Measurements from ENCODE around the gene GJD4. TPM values are rescaled to one million over a fixed set of nuclear protein-coding genes. Genes with fewer than 3 reads are reported as not detected.

GJD4 gene
- total and polyA plus RNA-seq, 2 of the 4 experiments (the other 2 are of a cell fraction), result not detected

GRCh38 chr10:35584946-35585345 lies 20.2 kb upstream of the GJD4 start:
- Histone ChIP-seq H2BK120ac (ENCODE audit: low read depth, low read length) (no peak overlapping the region), H2AK9ac (replicated peaks; ENCODE audit: low read depth, low read length, poor library complexity) (no peak overlapping the region), H3K9me1 (ENCODE audit: insufficient read depth, low read length) (no peaks in the 10 kb centered on the region), H4K8ac (ENCODE audit: low read depth in 2 of 2, low read length in 2 of 2) (no peak overlapping the region), H3K27me3 (ENCODE audit: control insufficient read depth, insufficient read depth, low read length) (peaks cover 32% of the 10 kb centered on the region), H3K9me3 (ENCODE audit: control insufficient read depth, insufficient read depth, low read length) (no peaks in the 10 kb centered on the region), H4K91ac (ENCODE audit: insufficient read depth, low read depth, low read length) (no peak overlapping the region), H3K27ac (ENCODE audit: insufficient read depth, low read length) (no peak overlapping the region), H2BK15ac (ENCODE audit: low read depth, low read length) (no peak overlapping the region), H2AFZ (replicated peaks; ENCODE audit: low read length, poor library complexity) (no peak overlapping the region), H4K20me1 (ENCODE audit: insufficient read depth, low read length) (no peaks in the 10 kb centered on the region; the same call in 1 of the 2 replicates), H2BK5ac (ENCODE audit: low read depth, low read length, poor library complexity, severe bottlenecking) (no peak overlapping the region), H3K36me3 (ENCODE audit: control insufficient read depth, insufficient read depth, low read length) (no peaks in the 10 kb centered on the region), H3K56ac (ENCODE audit: extremely low read depth, insufficient read depth, low read length) (no peak overlapping the region), H3K23ac (ENCODE audit: low read depth, low read length) (no peak overlapping the region), H3K18ac (ENCODE audit: low read depth, low read length) (no peak overlapping the region), H3K4me1 (ENCODE audit: control insufficient read depth, insufficient read depth, low read length) (no peaks in the 10 kb centered on the region), H2BK20ac (ENCODE audit: low read depth, low read length) (no peak overlapping the region), H4K5ac (ENCODE audit: low read depth, low read length) (no peak overlapping the region), H3K4me2 (ENCODE audit: low read depth, low read length) (no peak overlapping the region), H3K4ac (ENCODE audit: low read depth, low read length) (no peak overlapping the region), H2AK5ac (ENCODE audit: low read depth, low read length) (no peak overlapping the region), H3K79me1 (ENCODE audit: low read depth in 1 of 2, low read length in 2 of 2) (no peaks in the 10 kb centered on the region), H3K4me3 (ENCODE audit: insufficient read depth, low read depth, low read length) (no peak overlapping the region), H3K9ac (ENCODE audit: low read depth, low read length) (no peak overlapping the region), H3K14ac (replicated peaks; ENCODE audit: low read depth, low read length) (no peak overlapping the region)
- ChIA-PET POLR2A (ENCODE audit: unreplicated experiment) (no interaction called here), CTCF (no interaction called here)
- ATAC-seq (ENCODE audit: low read depth) (no peak), DNase-seq (no peak)
- in situ Hi-C loops (cut with MboI; ENCODE audit: low sequenced_read_pairs) (no loop called here), dilution Hi-C loops (cut with HindIII; ENCODE audit: low sequenced_read_pairs, unreplicated experiment) (no loop called here), intact Hi-C loops (cut with micrococcal nuclease) (no loop called here)
- BruUV-seq (replicated peaks), result no TSS peak
- TF ChIP-seq CEBPB (IDR thresholded peaks at IDR 0.05; ENCODE audit: low read depth, low read length), result no peak
- WGBS, 2 experiments (ENCODE audit: extremely low coverage in 2 of 2, insufficient read length in 1 of 2), result 96% methylated on average over 5 of the region's 9 CpGs; no CpG with 5 or more reads in 1 of the 2 experiments
